Prostate gland (tissue), 2 donors: ENCODE results near the gene RPUSD3.

Source experiments
- CTCF ChIP-seq, 4 experiments: fragments of 200-600 bp in 2 of 4; fragments of 450-650 bp in 2 of 4; sonication (generic) in 2 of 4; IDR thresholded peaks; 1 replicate in 3 of 4; 2 replicates in 1 of 4; pipeline ENCODE4 v1.5.1; 2016 to 2019; ENCODE audit warnings: antibody characterized with exemption in 4 of 4, mild to moderate bottlenecking in 2 of 4, moderate library complexity in 2 of 4
- POLR2A ChIP-seq: fragments of 450-650 bp; IDR thresholded peaks from one replicate; pipeline ENCODE4 v1.6.1; 2016; ENCODE audit warnings: antibody characterized with exemption, mild to moderate bottlenecking
- POLR2AphosphoS5 ChIP-seq: sonication (generic); formaldehyde crosslinking; IDR thresholded peaks from one replicate; pipeline ENCODE4 v1.6.1; 2017; ENCODE audit warnings: antibody characterized with exemption

- no peak for TF ChIP-seq POLR2A
- TF ChIP-seq CTCF (IDR thresholded peaks at IDR 0.05): no peak
- TF ChIP-seq POLR2AphosphoS5: no peak
Observed at GRCh38 chr3:9889405-9889804, 45.6 kb upstream of the RPUSD3 start.
